ENCODE measurements around the gene EXOG.

- TF ChIP-seq POLR2AphosphoS5 (IDR thresholded peaks at IDR 0.05; ENCODE audit: low read depth, low read length) (no peak), TAF1 (IDR thresholded peaks at IDR 0.05; ENCODE audit: borderline replicate concordance, insufficient read depth, low read length) (no peak), SIN3A (IDR thresholded peaks at IDR 0.05; ENCODE audit: borderline replicate concordance, insufficient read depth, low read length) (no peak)
- TF ChIP-seq, protein P1, sequence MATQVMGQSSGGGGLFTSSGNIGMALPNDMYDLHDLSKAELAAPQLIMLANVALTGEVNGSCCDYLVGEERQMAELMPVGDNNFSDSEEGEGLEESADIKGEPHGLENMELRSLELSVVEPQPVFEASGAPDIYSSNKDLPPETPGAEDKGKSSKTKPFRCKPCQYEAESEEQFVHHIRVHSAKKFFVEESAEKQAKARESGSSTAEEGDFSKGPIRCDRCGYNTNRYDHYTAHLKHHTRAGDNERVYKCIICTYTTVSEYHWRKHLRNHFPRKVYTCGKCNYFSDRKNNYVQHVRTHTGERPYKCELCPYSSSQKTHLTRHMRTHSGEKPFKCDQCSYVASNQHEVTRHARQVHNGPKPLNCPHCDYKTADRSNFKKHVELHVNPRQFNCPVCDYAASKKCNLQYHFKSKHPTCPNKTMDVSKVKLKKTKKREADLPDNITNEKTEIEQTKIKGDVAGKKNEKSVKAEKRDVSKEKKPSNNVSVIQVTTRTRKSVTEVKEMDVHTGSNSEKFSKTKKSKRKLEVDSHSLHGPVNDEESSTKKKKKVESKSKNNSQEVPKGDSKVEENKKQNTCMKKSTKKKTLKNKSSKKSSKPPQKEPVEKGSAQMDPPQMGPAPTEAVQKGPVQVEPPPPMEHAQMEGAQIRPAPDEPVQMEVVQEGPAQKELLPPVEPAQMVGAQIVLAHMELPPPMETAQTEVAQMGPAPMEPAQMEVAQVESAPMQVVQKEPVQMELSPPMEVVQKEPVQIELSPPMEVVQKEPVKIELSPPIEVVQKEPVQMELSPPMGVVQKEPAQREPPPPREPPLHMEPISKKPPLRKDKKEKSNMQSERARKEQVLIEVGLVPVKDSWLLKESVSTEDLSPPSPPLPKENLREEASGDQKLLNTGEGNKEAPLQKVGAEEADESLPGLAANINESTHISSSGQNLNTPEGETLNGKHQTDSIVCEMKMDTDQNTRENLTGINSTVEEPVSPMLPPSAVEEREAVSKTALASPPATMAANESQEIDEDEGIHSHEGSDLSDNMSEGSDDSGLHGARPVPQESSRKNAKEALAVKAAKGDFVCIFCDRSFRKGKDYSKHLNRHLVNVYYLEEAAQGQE (IDR thresholded peaks at IDR 0.05; ENCODE audit: insufficient read depth in 1 of 2, low read depth in 2 of 2, low read length in 2 of 2): no peak
Measured at GRCh38 chr3:38478901-38479300, 17.2 kb upstream of the EXOG start.

All from PFSK-1 (cell line).